HepG2 (cell line): ENCODE data around the gene SH3D21. TPM values are rescaled to one million over a fixed set of nuclear protein-coding genes. Genes with fewer than 3 reads are reported as not detected.

Source experiments
- BRCA1 ChIP-seq: sonication (generic); formaldehyde crosslinking; IDR thresholded peaks from 2 replicates; pipeline ENCODE4 v1.4.0; 2020; ENCODE audit warnings: missing genetic modification reagents
- GABPA ChIP-seq, 2 experiments: IDR thresholded peaks; 2 replicates each; pipeline ENCODE4 v1.6.1; 2011 to 2016; ENCODE audit warnings: low read depth in 2 of 2, low read length in 1 of 2, missing biosample characterization in 1 of 2, missing genetic modification characterization in 1 of 2
- RFX1 ChIP-seq: fragments of 450-650 bp; IDR thresholded peaks from 2 replicates; pipeline ENCODE4 v1.6.1; 2017
- SIN3A ChIP-seq: IDR thresholded peaks from 2 replicates; pipeline ENCODE4 v1.6.1; 2011; ENCODE audit warnings: low read depth, mild to moderate bottlenecking, control low read depth, low read length, borderline replicate concordance
- TCF7L2 ChIP-seq: IDR thresholded peaks from 2 replicates; pipeline ENCODE4 v1.6.1; 2011; ENCODE audit warnings: mild to moderate bottlenecking, low read depth, low read length, moderate library complexity
- U2AF1 ChIP-seq: fragments of 200-400 bp; formaldehyde crosslinking; optimal IDR thresholded peaks from 2 replicates; pipeline ENCODE3; 2017; ENCODE audit warnings: mild to moderate bottlenecking, low read depth, low read length
- ZNF326 ChIP-seq: sonication (generic); formaldehyde crosslinking; IDR thresholded peaks from 2 replicates; pipeline ENCODE4 v1.4.0; 2020; ENCODE audit warnings: missing genetic modification reagents, borderline replicate concordance
- ZNF674 ChIP-seq: sonication (generic); formaldehyde crosslinking; IDR thresholded peaks from 2 replicates; pipeline ENCODE4 v1.5.0; 2020; ENCODE audit warnings: low read depth, mild to moderate bottlenecking, missing genetic modification reagents
- ZNF747 ChIP-seq: sonication (generic); formaldehyde crosslinking; IDR thresholded peaks from 2 replicates; pipeline ENCODE4 v1.8.1; 2023; ENCODE audit warnings: missing genetic modification reagents, mild to moderate bottlenecking, borderline replicate concordance
- ZSCAN30 ChIP-seq: sonication (generic); formaldehyde crosslinking; IDR thresholded peaks from 2 replicates; pipeline ENCODE4 v1.5.0; 2020; ENCODE audit warnings: mild to moderate bottlenecking, missing genetic modification reagents
- polyA plus RNA-seq, 8 experiments: library from polyadenylated mRNA; depleted of rRNA in 3 of 8; stranded (reverse) in 7 of 8; unstranded in 1 of 8; fragments of >200 nt; fragmentation: Illumina TruSeq in 4 of 8; extraction: Trizol in 4 of 8; gene quantifications; 2 replicates each; pipeline versions ENCODE4 v1.2.1 to v1.2.3, GENCODE V29; 2011 to 2016; ENCODE audit warnings: low read depth in 4 of 8, missing spikeins in 1 of 8, mixed read lengths in 1 of 8; ENCODE audit not compliant: insufficient read depth in 1 of 8
- total RNA-seq, 5 experiments: library from RNA; depleted of rRNA; stranded (reverse); fragments of >200 nt; fragmentation: Illumina TruSeq; extraction: Trizol; gene quantifications; 2 replicates each; pipeline ENCODE4 v1.2.3, GENCODE V29; 2016; ENCODE audit warnings: low read depth in 1 of 5
- TF ChIP-seq, protein P1 (sequence below): sonication (generic); formaldehyde crosslinking; IDR thresholded peaks from 2 replicates; pipeline ENCODE4 v1.4.0; 2020; ENCODE audit warnings: missing genetic modification reagents
- TF ChIP-seq, protein P2 (sequence below): sonication (generic); formaldehyde crosslinking; IDR thresholded peaks from 2 replicates; pipeline ENCODE4 v1.5.1; 2020; ENCODE audit warnings: missing genetic modification reagents, mild to moderate bottlenecking, borderline replicate concordance
- TF ChIP-seq, protein P3 (sequence below): sonication (generic); formaldehyde crosslinking; IDR thresholded peaks from 2 replicates; pipeline ENCODE4 v1.4.0; 2020; ENCODE audit warnings: missing genetic modification reagents
- TF ChIP-seq, protein P4 (sequence below): sonication (generic); formaldehyde crosslinking; conservative IDR thresholded peaks from 2 replicates; pipeline ENCODE4 v1.5.0; 2020; ENCODE audit warnings: missing genetic modification reagents
- TF ChIP-seq, protein P5 (sequence below): sonication (generic); formaldehyde crosslinking; IDR thresholded peaks from 2 replicates; pipeline ENCODE4 v1.4.0; 2020; ENCODE audit warnings: missing genetic modification reagents, borderline replicate concordance

The SH3D21 gene
- total and polyA plus RNA-seq, 2 of the 13 experiments (the other 11 are each of a cell fraction or from before 2014, with no cell fraction given) = 5.1 to 8.6 TPM

DNA sequence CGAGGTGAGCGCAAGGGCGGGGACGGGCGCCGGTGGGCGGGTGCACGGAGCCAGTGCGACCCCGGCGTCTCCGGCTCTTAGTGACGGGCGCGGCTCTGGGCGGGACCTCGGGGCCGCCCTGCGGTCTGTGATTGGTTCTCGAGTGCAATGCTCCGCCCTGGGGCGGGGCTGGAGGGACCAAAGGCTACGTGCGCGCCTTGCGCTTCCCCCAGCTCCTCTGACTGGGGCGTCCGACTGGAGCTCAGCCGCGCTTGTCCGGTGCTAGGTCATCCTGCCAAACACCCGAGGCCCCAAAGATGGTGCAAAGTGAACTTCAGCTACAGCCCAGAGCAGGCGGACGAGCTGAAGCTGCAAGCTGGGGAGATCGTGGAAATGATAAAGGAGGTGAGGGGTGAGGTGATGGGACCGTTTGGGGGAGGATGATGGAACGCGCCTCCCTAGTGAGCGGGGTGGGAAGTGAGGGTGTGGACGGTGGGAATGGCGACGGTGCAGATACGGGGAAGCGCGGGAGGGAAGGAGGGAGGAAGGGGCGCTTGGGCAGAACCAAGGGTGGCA, 811 bp downstream of the SH3D21 start (continued):
- TF ChIP-seq ZNF326 (CRISPR knock-in tag) (no peak), ZNF674 (CRISPR knock-in tag) (no peak), ZNF747 (CRISPR knock-in tag) (peak; percentile 78), RFX1 (peak; percentile 16; the same call in 1 of the 2 replicates), GABPA (IDR thresholded peaks at IDR 0.05; ENCODE audit: low read depth, low read length) (no peak), GABPA (CRISPR knock-in tag; IDR thresholded peaks at IDR 0.05; ENCODE audit: low read depth) (no peak), BRCA1 (CRISPR knock-in tag) (no peak), TCF7L2 (no peak), U2AF1 (no peak), ZSCAN30 (CRISPR knock-in tag) (no peak), SIN3A (peak; percentile 85; the same call in 1 of the 2 replicates)
- TF ChIP-seq, protein P1, sequence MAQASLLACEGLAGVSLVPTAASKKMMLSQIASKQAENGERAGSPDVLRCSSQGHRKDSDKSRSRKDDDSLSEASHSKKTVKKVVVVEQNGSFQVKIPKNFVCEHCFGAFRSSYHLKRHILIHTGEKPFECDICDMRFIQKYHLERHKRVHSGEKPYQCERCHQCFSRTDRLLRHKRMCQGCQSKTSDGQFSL (CRISPR knock-in tag) = no peak
- TF ChIP-seq, protein P2, sequence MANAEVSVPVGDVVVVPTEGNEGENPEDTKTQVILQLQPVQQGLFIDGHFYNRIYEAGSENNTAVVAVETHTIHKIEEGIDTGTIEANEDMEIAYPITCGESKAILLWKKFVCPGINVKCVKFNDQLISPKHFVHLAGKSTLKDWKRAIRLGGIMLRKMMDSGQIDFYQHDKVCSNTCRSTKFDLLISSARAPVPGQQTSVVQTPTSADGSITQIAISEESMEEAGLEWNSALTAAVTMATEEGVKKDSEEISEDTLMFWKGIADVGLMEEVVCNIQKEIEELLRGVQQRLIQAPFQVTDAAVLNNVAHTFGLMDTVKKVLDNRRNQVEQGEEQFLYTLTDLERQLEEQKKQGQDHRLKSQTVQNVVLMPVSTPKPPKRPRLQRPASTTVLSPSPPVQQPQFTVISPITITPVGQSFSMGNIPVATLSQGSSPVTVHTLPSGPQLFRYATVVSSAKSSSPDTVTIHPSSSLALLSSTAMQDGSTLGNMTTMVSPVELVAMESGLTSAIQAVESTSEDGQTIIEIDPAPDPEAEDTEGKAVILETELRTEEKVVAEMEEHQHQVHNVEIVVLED (CRISPR knock-in tag) = peak; percentile 82; the same call in 1 of the 2 replicates
- TF ChIP-seq, protein P3, sequence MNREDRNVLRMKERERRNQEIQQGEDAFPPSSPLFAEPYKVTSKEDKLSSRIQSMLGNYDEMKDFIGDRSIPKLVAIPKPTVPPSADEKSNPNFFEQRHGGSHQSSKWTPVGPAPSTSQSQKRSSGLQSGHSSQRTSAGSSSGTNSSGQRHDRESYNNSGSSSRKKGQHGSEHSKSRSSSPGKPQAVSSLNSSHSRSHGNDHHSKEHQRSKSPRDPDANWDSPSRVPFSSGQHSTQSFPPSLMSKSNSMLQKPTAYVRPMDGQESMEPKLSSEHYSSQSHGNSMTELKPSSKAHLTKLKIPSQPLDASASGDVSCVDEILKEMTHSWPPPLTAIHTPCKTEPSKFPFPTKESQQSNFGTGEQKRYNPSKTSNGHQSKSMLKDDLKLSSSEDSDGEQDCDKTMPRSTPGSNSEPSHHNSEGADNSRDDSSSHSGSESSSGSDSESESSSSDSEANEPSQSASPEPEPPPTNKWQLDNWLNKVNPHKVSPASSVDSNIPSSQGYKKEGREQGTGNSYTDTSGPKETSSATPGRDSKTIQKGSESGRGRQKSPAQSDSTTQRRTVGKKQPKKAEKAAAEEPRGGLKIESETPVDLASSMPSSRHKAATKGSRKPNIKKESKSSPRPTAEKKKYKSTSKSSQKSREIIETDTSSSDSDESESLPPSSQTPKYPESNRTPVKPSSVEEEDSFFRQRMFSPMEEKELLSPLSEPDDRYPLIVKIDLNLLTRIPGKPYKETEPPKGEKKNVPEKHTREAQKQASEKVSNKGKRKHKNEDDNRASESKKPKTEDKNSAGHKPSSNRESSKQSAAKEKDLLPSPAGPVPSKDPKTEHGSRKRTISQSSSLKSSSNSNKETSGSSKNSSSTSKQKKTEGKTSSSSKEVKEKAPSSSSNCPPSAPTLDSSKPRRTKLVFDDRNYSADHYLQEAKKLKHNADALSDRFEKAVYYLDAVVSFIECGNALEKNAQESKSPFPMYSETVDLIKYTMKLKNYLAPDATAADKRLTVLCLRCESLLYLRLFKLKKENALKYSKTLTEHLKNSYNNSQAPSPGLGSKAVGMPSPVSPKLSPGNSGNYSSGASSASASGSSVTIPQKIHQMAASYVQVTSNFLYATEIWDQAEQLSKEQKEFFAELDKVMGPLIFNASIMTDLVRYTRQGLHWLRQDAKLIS (CRISPR knock-in tag) = no peak
- TF ChIP-seq, protein P4, sequence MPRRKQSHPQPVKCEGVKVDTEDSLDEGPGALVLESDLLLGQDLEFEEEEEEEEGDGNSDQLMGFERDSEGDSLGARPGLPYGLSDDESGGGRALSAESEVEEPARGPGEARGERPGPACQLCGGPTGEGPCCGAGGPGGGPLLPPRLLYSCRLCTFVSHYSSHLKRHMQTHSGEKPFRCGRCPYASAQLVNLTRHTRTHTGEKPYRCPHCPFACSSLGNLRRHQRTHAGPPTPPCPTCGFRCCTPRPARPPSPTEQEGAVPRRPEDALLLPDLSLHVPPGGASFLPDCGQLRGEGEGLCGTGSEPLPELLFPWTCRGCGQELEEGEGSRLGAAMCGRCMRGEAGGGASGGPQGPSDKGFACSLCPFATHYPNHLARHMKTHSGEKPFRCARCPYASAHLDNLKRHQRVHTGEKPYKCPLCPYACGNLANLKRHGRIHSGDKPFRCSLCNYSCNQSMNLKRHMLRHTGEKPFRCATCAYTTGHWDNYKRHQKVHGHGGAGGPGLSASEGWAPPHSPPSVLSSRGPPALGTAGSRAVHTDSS (CRISPR knock-in tag) = no peak
- TF ChIP-seq, protein P5, sequence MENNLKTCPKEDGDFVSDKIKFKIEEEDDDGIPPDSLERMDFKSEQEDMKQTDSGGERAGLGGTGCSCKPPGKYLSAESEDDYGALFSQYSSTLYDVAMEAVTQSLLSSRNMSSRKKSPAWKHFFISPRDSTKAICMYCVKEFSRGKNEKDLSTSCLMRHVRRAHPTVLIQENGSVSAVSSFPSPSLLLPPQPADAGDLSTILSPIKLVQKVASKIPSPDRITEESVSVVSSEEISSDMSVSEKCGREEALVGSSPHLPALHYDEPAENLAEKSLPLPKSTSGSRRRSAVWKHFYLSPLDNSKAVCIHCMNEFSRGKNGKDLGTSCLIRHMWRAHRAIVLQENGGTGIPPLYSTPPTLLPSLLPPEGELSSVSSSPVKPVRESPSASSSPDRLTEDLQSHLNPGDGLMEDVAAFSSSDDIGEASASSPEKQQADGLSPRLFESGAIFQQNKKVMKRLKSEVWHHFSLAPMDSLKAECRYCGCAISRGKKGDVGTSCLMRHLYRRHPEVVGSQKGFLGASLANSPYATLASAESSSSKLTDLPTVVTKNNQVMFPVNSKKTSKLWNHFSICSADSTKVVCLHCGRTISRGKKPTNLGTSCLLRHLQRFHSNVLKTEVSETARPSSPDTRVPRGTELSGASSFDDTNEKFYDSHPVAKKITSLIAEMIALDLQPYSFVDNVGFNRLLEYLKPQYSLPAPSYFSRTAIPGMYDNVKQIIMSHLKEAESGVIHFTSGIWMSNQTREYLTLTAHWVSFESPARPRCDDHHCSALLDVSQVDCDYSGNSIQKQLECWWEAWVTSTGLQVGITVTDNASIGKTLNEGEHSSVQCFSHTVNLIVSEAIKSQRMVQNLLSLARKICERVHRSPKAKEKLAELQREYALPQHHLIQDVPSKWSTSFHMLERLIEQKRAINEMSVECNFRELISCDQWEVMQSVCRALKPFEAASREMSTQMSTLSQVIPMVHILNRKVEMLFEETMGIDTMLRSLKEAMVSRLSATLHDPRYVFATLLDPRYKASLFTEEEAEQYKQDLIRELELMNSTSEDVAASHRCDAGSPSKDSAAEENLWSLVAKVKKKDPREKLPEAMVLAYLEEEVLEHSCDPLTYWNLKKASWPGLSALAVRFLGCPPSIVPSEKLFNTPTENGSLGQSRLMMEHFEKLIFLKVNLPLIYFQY (CRISPR knock-in tag) = no peak
